NT2/D1 (cell line): Measurements from ENCODE around the gene PARP8.

Source experiments
- YY1 ChIP-seq: IDR thresholded peaks from 2 replicates; pipeline ENCODE4 v1.6.1; 2011; ENCODE audit not compliant: insufficient read length, insufficient read depth
- ZNF274 ChIP-seq: IDR thresholded peaks from 2 replicates; pipeline ENCODE4 v1.6.1; 2011; ENCODE audit warnings: mild to moderate bottlenecking, low read depth, low read length

- TF ChIP-seq YY1: no peak
- no peak for TF ChIP-seq ZNF274
Observed at GRCh38 chr5:50749873-50750272, 83.4 kb downstream of the PARP8 start.
